ENCODE data around the gene DNM3. TPM values are rescaled to one million over a fixed set of nuclear protein-coding genes. Genes with fewer than 3 reads are reported as not detected.

The DNM3 gene
- total and polyA plus RNA-seq, 4 donors: 2.6 to 16.2 (median 5.1) TPM; not detected in 1

GRCh38 chr1:172393354-172393753, 552.1 kb downstream of the DNM3 start:
- Histone ChIP-seq H3K36me3 (ENCODE audit: control insufficient read depth in 1 of 2, insufficient read depth in 2 of 2, low read length in 1 of 2) (no peaks in the 10 kb centered on the region), H3K27ac (ENCODE audit: low read depth in 1 of 2, low read length in 2 of 2) (peak overlapping the region; percentile 28 to 43), H3K27me3 (ENCODE audit: control insufficient read depth in 1 of 2, insufficient read depth in 2 of 2, low read length in 1 of 2) (no peaks in the 10 kb centered on the region), H3K4me1 (ENCODE audit: control insufficient read depth in 1 of 2, insufficient read depth in 2 of 2, low read length in 2 of 2) (peaks cover 0 to 4% of the 10 kb centered on the region in 2 donors), H3K4me3 (ENCODE audit: low read length in 2 of 2) (no peak overlapping the region), H3K9me3 (ENCODE audit: control insufficient read depth, low read length) (no peaks in the 10 kb centered on the region)
- intact Hi-C loops (cut with DNase I): loop anchor here in 1 of 2 donors (5.0 kb wide), 1 partner anchor 71 kb away; no protein-coding TSS in a partner anchor
- no peak for ATAC-seq (ENCODE audit: low FRiP score)
- DNase-seq: no peak
- 57 to 63% methylated on average over 5 of the region's 5 CpGs for WGBS, 2 donors

- WGBS, 2 donors: 21% methylated on average over 4 of the region's 4 CpGs
- H3K27me3 ChIP-seq (ENCODE audit: control insufficient read depth in 1 of 2, insufficient read depth in 2 of 2, low read length in 1 of 2): no peaks in the 10 kb centered on the region
- intact Hi-C loops (cut with DNase I): loop anchor here in 1 of 2 donors (5.0 kb wide), 1 partner anchor 72 kb away; no protein-coding TSS in a partner anchor
- DNase-seq: peak in 1 of 2 donors; percentile 51
- no peaks in the 10 kb centered on the region for H3K9me3 ChIP-seq (ENCODE audit: control insufficient read depth, low read length)
- peaks cover 0 to 6% of the 10 kb centered on the region in 2 donors for H3K4me1 ChIP-seq (ENCODE audit: control insufficient read depth in 1 of 2, insufficient read depth in 2 of 2, low read length in 2 of 2)
- H3K36me3 ChIP-seq (ENCODE audit: control insufficient read depth in 1 of 2, insufficient read depth in 2 of 2, low read length in 1 of 2): no peaks in the 10 kb centered on the region
- no peak for ATAC-seq (ENCODE audit: low FRiP score)
- peak overlapping the region; percentile 24 to 78 for H3K27ac ChIP-seq (ENCODE audit: low read depth in 1 of 2, low read length in 2 of 2)
- H3K4me3 ChIP-seq (ENCODE audit: low read length in 2 of 2): peak overlapping the region in 1 of 2 donors; percentile 3
Observed at GRCh38 chr1:172394141-172394751, 552.9 kb downstream of the DNM3 start.

DNA sequence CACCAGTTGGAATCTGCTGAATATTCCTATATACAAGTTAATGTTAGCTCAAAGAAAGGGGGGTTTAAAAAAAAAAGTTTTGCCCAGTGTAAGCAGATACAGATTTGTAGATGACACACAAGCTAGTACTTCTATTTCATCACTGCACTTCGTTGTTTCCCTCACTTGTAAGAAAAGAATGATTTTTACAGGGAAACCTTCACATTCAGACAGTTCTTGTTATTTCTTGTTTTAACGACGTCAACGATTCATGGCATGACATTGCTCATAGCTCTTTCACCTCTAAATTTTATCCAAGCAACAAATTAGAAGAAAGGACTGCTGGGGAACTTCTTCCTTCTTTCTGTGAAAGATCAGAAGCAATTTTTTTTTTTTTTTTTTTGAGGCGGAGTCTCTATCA, 553.5 kb downstream of the DNM3 start:
- H3K36me3 ChIP-seq (ENCODE audit: control insufficient read depth in 1 of 2, insufficient read depth in 2 of 2, low read length in 1 of 2): no peaks in the 10 kb centered on the region
- DNase-seq (no peak), ATAC-seq (ENCODE audit: low FRiP score) (no peak)
- H3K9me3 ChIP-seq (ENCODE audit: control insufficient read depth, low read length): no peaks in the 10 kb centered on the region
- H3K27me3 ChIP-seq (ENCODE audit: control insufficient read depth in 1 of 2, insufficient read depth in 2 of 2, low read length in 1 of 2): no peaks in the 10 kb centered on the region
- peaks cover 0 to 6% of the 10 kb centered on the region in 2 donors for H3K4me1 ChIP-seq (ENCODE audit: control insufficient read depth in 1 of 2, insufficient read depth in 2 of 2, low read length in 2 of 2)
- no peak overlapping the region for H3K4me3 ChIP-seq (ENCODE audit: low read length in 2 of 2)
- intact Hi-C loops (cut with DNase I): loop anchor here (5.0 kb wide), 2 partner anchors 73 to 138 kb away; no protein-coding TSS in a partner anchor
- no peak overlapping the region for H3K27ac ChIP-seq (ENCODE audit: low read depth in 1 of 2, low read length in 2 of 2)
- 88 to 90% methylated on average over 5 of the region's 5 CpGs for WGBS, 2 donors

GRCh38 chr1:172395576-172395975, 554.3 kb downstream of the DNM3 start:
- H3K27ac ChIP-seq (ENCODE audit: low read depth in 1 of 2, low read length in 2 of 2): no peak overlapping the region
- H3K4me3 ChIP-seq (ENCODE audit: low read length in 2 of 2): no peak overlapping the region
- H3K36me3 ChIP-seq (ENCODE audit: control insufficient read depth in 1 of 2, insufficient read depth in 2 of 2, low read length in 1 of 2): no peaks in the 10 kb centered on the region
- intact Hi-C loops (cut with DNase I): loop anchor here in 1 of 2 donors (5.0 kb wide), 1 partner anchor 138 kb away; no protein-coding TSS in a partner anchor
- H3K4me1 ChIP-seq (ENCODE audit: control insufficient read depth in 1 of 2, insufficient read depth in 2 of 2, low read length in 2 of 2): peaks cover 2 to 6% of the 10 kb centered on the region in 2 donors
- no peak for ATAC-seq (ENCODE audit: low FRiP score)
- WGBS, 2 donors: 79 to 80% methylated on average over 3 of the region's 3 CpGs
- H3K9me3 ChIP-seq (ENCODE audit: control insufficient read depth, low read length): no peaks in the 10 kb centered on the region
- DNase-seq: no peak
- H3K27me3 ChIP-seq (ENCODE audit: control insufficient read depth in 1 of 2, insufficient read depth in 2 of 2, low read length in 1 of 2): no peaks in the 10 kb centered on the region

- no peaks in the 10 kb centered on the region for H3K9me3 ChIP-seq (ENCODE audit: control insufficient read depth, low read length)
- no peak overlapping the region for H3K4me3 ChIP-seq (ENCODE audit: low read length in 2 of 2)
- H3K27me3 ChIP-seq (ENCODE audit: control insufficient read depth in 1 of 2, insufficient read depth in 2 of 2, low read length in 1 of 2): no peaks in the 10 kb centered on the region
- intact Hi-C loops (cut with DNase I): loop anchor here in 1 of 2 donors (5.0 kb wide), 1 partner anchor 140 kb away; no protein-coding TSS in a partner anchor
- WGBS, 2 donors: 14 to 23% methylated on average over 3 of the region's 3 CpGs
- peaks cover 2 to 7% of the 10 kb centered on the region in 2 donors for H3K4me1 ChIP-seq (ENCODE audit: control insufficient read depth in 1 of 2, insufficient read depth in 2 of 2, low read length in 2 of 2)
- H3K36me3 ChIP-seq (ENCODE audit: control insufficient read depth in 1 of 2, insufficient read depth in 2 of 2, low read length in 1 of 2): no peaks in the 10 kb centered on the region
- peak overlapping the region in 1 of 2 donors; percentile 76 for H3K27ac ChIP-seq (ENCODE audit: low read depth in 1 of 2, low read length in 2 of 2)
- ATAC-seq (ENCODE audit: low FRiP score): no peak
- no peak for DNase-seq
Observed at GRCh38 chr1:172397221-172397620, 555.9 kb downstream of the DNM3 start.

DNA sequence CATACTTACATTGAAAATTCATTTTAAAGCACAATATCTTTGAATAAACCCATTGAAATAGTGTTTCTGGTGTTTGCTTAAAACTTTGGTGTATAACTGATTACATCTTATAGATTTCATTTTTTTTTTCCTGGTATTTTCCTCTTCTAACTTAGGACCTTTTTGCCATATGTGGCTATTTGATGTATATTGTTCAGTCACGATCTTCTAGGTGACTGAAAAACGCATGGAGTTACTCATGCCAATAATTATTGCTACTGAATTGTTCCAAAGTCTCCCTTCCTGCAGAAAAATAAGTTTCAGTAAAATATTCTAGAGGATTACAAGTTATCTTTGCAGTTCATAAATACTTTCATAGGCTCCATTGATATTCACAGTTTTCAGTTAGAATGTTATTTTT, 556.3 kb downstream of the DNM3 start:
- 34 to 47% methylated on average over 2 of the region's 2 CpGs for WGBS, 2 donors
- DNase-seq (no peak), ATAC-seq (ENCODE audit: low FRiP score) (no peak)
- H3K9me3 ChIP-seq (ENCODE audit: control insufficient read depth, low read length): no peaks in the 10 kb centered on the region
- H3K27me3 ChIP-seq (ENCODE audit: control insufficient read depth in 1 of 2, insufficient read depth in 2 of 2, low read length in 1 of 2): no peaks in the 10 kb centered on the region
- no peak overlapping the region for H3K4me3 ChIP-seq (ENCODE audit: low read length in 2 of 2)
- H3K27ac ChIP-seq (ENCODE audit: low read depth in 1 of 2, low read length in 2 of 2): no peak overlapping the region
- intact Hi-C loops (cut with DNase I): loop anchor here (2.0 to 5.0 kb wide), 5 partner anchors 75 to 307 kb away; no protein-coding TSS in a partner anchor
- H3K36me3 ChIP-seq (ENCODE audit: control insufficient read depth in 1 of 2, insufficient read depth in 2 of 2, low read length in 1 of 2): no peaks in the 10 kb centered on the region
- H3K4me1 ChIP-seq (ENCODE audit: control insufficient read depth in 1 of 2, insufficient read depth in 2 of 2, low read length in 2 of 2): peaks cover 3 to 7% of the 10 kb centered on the region in 2 donors

DNA sequence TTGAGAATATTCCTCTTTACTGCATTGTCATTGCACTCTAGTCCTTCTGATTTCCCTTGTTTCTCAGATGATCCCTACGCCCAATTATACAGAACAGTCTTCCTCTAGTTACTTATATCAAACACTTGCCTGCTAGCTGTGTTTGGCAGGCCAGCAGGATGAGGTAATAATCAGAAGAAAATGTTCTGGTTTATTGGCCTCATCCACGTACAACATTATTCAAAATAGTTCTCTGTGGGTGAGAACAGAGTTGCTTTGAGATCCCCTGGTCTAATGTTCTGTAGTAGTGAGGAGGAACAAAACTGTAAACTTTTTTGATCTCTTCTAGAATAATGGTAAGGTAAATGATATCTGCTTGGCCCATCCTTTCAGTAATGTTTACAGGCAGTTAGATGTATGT, 556.9 kb downstream of the DNM3 start:
- Histone ChIP-seq H3K4me3 (ENCODE audit: low read length in 2 of 2) (no peak overlapping the region), H3K9me3 (ENCODE audit: control insufficient read depth, low read length) (no peaks in the 10 kb centered on the region), H3K36me3 (ENCODE audit: control insufficient read depth in 1 of 2, insufficient read depth in 2 of 2, low read length in 1 of 2) (no peaks in the 10 kb centered on the region), H3K27me3 (ENCODE audit: control insufficient read depth in 1 of 2, insufficient read depth in 2 of 2, low read length in 1 of 2) (no peaks in the 10 kb centered on the region), H3K4me1 (ENCODE audit: control insufficient read depth in 1 of 2, insufficient read depth in 2 of 2, low read length in 2 of 2) (peaks cover 4 to 5% of the 10 kb centered on the region in 2 donors), H3K27ac (ENCODE audit: low read depth in 1 of 2, low read length in 2 of 2) (peak overlapping the region; percentile 17 to 68)
- peak; percentile 49 for ATAC-seq (ENCODE audit: low FRiP score)
- intact Hi-C loops (cut with DNase I): loop anchor here (2.0 to 5.0 kb wide), 5 partner anchors 75 to 307 kb away; no protein-coding TSS in a partner anchor
- 7 to 12% methylated on average over 2 of the region's 2 CpGs for WGBS, 2 donors
- DNase-seq: no peak

DNA sequence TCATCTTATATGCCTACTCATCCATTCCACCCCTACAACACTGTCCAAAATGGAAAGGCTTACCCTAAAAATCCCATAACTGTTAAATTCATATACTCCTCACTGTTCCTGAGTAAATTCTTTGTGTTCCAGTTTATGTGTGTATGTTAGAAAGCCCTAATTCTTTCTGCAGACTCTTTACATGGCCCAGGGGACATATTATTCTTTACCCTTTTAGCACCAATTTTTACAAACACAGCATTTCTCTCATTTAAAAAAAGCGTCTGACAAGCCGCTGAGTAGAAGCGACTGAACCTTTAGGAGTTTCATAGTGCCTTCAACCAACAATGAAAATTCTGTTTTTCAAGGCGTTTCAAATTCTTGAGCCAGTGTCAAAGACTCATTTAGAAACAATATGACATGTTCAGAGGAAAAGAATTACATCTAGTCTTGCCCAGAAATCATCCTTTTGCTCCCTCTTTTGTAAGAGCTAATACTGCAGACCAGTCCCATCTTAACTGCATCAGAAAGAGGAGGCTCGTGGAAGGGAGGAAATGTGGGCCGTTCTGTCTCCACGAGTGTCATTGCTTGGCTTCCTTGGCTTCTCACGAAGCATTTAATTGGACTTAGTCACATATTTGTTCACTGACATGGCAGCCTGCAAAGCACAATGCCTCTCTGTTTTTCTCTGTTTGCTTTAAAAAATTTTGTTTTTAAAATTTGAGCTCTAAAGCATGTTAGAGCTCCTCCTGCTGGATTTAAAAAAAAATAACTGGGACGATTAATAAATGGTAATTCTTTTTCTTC, 557.9 kb downstream of the DNM3 start:
- intact Hi-C loops (cut with DNase I): loop anchor here (2.0 to 5.0 kb wide), 5 partner anchors 76 to 308 kb away; no protein-coding TSS in a partner anchor
- Histone ChIP-seq H3K4me1 (ENCODE audit: control insufficient read depth in 1 of 2, insufficient read depth in 2 of 2, low read length in 2 of 2) (peaks cover 4 to 9% of the 10 kb centered on the region in 2 donors), H3K9me3 (ENCODE audit: control insufficient read depth, low read length) (no peaks in the 10 kb centered on the region), H3K27me3 (ENCODE audit: control insufficient read depth in 1 of 2, insufficient read depth in 2 of 2, low read length in 1 of 2) (no peaks in the 10 kb centered on the region), H3K4me3 (ENCODE audit: low read length in 2 of 2) (peak overlapping the region; percentile 1 to 26), H3K27ac (ENCODE audit: low read depth in 1 of 2, low read length in 2 of 2) (peak overlapping the region; percentile 68), H3K36me3 (ENCODE audit: control insufficient read depth in 1 of 2, insufficient read depth in 2 of 2, low read length in 1 of 2) (no peaks in the 10 kb centered on the region)
- WGBS, 2 donors: 3 to 4% methylated on average over 9 of the region's 9 CpGs
- peak in 1 of 2 donors; percentile 70 for DNase-seq
- ATAC-seq (ENCODE audit: low FRiP score): peak; percentile 91
